Measurements from ENCODE around the gene CDK14. TPM values are rescaled to one million over a fixed set of nuclear protein-coding genes. Genes with fewer than 3 reads are reported as not detected.

The CDK14 gene
- polyA plus RNA-seq, result 98.2 and 105 TPM in 2 replicates

GRCh38 chr7:90595801-90596670, at the start of gene CDK14:
TSS of gene CDK14 (plus strand) at chr7:90596321. CDS start at chr7:90596628, 307 bp downstream.

Other genes with a start within 250 kb of the CDK14 start
- gene GTPBP10, start 249.6 kb upstream of the CDK14 start, polyA plus RNA-seq, result 40.8 and 50.1 TPM in 2 replicates
- gene CLDN12, start 192.9 kb upstream of the CDK14 start, polyA plus RNA-seq, result 111 and 117 TPM in 2 replicates
- 1.3 TPM in 1 of 2 replicates, not detected in the other for gene PTTG1IP2, start 126.7 kb upstream of the CDK14 start, polyA plus RNA-seq

Measured in Purkinje cell (primary cell).